AG04449 (cell line): Measurements from ENCODE around the gene DTD2.
"Not testable (repeated sequence)": the region's sequence is repeated elsewhere in the genome, so short reads cannot be mapped to it uniquely, and the experiment has no call there.

Source experiments
- CTCF ChIA-PET: fragments of 350-600 bp; formaldehyde crosslinking; extraction: SDS; loops from one replicate; lab custom pipeline; 2021; ENCODE audit warnings: antibody characterized with exemption; lab: Yijun Ruan, JAX
- POLR2A ChIA-PET: fragments of 400-600, 350-600 bp; formaldehyde crosslinking; extraction: SDS; loops from one replicate; lab custom pipeline; 2020; ENCODE audit warnings: antibody characterized with exemption, inconsistent platforms; lab: Yijun Ruan, JAX
- DNase-seq: peaks from one replicate; pipeline ENCODE4 v3.0.0-alpha.2; 2010; ENCODE audit warnings: low read depth, low spot score
- H3K4me3 ChIP-seq: 2 replicates; pipeline ENCODE4 v1.5.1; 2011; ENCODE audit warnings: low read depth, mild to moderate bottlenecking, control low read depth, low read length
- TF ChIP-seq, protein P1 (sequence below): IDR thresholded peaks from one replicate; pipeline ENCODE4 v1.5.1; 2011; ENCODE audit warnings: mild to moderate bottlenecking, moderate library complexity, low read length, control low read depth, inconsistent platforms; ENCODE audit not compliant: insufficient read depth; ENCODE audit errors: missing control alignments

The DTD2 gene

DNA sequence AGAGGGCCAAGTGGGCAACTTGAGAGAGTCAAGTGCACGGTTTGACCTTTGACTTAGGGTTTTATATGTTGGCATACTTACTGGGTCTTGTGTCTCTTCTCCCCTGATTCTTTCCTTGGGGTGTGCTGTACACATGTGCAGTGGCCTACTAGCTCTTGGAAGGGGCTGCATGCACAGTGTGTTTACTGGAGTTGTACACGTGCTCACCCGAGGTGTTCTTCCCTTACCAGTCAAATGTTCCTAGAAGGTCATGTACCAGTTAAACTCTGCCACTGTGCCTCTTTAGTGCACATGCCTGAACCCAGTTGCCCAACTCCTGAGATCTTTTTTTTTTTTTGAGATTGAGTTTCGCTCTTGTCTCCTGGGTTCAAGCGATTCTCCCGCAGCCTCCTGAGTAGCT, 9.2 kb upstream of the DTD2 start:
- ChIA-PET POLR2A (no interaction called here), CTCF (no interaction called here)
- DNase-seq: no peak
- H3K4me3 ChIP-seq: no peak overlapping the region
- TF ChIP-seq, protein P1, sequence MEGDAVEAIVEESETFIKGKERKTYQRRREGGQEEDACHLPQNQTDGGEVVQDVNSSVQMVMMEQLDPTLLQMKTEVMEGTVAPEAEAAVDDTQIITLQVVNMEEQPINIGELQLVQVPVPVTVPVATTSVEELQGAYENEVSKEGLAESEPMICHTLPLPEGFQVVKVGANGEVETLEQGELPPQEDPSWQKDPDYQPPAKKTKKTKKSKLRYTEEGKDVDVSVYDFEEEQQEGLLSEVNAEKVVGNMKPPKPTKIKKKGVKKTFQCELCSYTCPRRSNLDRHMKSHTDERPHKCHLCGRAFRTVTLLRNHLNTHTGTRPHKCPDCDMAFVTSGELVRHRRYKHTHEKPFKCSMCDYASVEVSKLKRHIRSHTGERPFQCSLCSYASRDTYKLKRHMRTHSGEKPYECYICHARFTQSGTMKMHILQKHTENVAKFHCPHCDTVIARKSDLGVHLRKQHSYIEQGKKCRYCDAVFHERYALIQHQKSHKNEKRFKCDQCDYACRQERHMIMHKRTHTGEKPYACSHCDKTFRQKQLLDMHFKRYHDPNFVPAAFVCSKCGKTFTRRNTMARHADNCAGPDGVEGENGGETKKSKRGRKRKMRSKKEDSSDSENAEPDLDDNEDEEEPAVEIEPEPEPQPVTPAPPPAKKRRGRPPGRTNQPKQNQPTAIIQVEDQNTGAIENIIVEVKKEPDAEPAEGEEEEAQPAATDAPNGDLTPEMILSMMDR: no peak

DNA sequence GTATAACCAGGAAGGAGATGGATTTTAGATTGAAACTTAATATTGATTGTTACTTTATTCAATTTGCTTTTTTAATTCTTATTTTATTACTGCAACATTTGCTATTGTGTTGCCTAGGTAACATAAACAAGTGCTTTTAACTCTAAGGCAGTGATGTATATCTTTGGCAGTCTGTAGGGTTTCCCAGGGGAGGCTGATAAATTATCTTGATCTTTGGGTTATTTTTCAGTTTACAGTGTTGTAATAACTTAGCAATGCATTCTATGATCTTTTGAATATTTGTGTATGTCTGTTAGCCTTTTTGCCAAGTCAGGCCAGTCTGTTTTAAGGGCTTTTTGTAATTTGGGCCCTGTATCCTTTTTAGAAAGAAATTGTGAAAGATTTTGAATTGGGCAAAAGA, 7.8 kb upstream of the DTD2 start:
- DNase-seq: peak; percentile 62
- TF ChIP-seq, protein P1: no peak
- H3K4me3 ChIP-seq: no peak overlapping the region
- ChIA-PET CTCF (no interaction called here), POLR2A (no interaction called here)

DNA sequence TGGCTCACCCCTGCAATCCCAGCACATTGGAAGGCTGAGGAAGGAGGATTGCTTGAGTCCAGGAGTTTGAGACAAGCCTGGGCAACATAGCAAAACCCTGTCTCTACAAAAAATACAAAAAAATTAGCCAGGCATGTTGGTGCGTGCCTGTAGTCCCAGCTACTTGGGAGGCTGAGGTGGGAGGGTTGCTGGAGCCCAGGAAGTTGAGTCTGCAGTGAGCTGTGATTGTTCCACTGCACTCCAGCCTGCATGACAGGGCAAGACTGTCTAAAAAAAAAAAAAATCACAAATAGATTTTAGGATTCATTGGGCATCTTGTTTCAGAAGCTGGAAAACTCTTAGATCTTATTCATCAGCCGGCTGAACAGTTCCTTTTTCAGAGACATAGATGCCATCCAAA, 5.1 kb upstream of the DTD2 start:
- POLR2A ChIA-PET, H3K4me3 ChIP-seq, DNase-seq: not testable (repeated sequence)
- CTCF ChIA-PET: interaction anchor here (0.9 to 1.1 kb wide), 2 partner anchors 9 to 13 kb away, joined by 3 to 4 read pairs; no protein-coding TSS in a partner anchor

DNA sequence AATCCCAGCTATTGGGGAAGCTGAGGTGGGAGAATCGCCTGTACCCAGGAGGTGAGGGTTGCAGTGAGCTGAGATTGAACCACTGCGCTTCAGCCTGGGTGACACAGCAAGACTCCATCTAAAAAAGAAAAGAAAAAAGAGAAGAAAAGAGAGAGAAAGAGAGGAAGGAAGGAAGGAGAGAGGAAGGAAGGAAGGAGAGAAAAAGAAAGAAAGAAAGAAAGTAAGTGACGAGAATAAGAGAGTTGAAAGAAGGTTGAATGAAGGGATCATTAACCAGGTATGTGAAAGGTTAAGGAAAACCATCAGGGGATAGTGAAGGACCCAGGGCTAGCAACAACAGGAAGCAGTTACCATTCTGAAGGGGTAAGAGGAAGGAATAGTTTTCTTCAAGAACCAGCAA, 4.2 kb upstream of the DTD2 start:
- POLR2A ChIA-PET: no interaction called here

DNA sequence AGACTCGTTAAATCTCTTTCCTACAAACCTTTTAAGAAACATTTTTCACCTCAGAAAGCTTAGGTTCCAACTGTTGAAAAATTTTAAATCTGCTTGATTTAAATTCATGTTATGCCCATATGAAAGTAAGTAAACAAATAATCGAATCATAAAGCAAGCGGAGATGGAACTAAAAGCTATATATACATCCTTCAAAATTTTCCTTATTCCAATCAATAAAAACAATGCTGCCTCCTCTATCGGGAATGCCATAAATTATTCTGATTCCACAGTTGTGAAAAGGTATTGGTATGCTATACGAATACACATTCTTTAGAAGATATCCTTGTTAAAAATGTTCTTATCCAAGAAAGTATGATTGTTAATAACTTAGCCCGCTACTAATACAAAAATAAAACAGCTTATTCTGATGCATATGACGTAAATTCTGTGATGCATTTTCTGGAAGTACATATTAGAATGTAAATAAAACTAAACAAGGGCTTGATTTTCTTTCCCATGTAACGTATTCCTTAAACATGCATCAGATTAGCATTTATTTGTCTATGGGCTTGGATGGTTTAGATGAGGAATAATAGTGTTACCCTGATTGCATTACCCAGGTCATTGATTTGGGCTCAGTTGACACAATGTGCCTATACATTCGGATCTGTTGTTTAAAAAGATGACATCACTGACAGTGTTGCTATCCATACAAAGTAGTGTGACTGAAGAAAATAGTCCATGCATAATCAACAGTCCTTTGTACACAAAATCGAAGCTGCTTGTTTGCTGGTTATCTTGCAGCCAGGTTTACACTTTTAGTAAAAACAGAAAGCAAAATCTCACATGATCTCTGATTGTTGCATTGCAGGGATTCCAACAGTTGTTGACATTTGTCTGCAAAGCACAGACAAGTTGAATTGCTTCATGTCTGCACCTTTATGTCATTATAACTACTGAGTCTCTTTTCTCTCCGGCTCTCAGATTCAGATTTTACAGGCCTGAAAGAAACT, 656 bp upstream of the DTD2 start:
- ChIA-PET POLR2A (interaction anchor here (0.5 to 1.8 kb wide), 5 partner anchors 16 to 553 kb away, joined by 4 to 11 read pairs (median 4); partner anchors contain the start of gene HEATR5A), CTCF (interaction anchor here (0.8 to 3.1 kb wide), 7 partner anchors 8 to 1014 kb away, joined by 3 to 16 read pairs (median 5); no protein-coding TSS in a partner anchor)
- peak overlapping the region; percentile 79 for H3K4me3 ChIP-seq
- DNase-seq: no peak
- TF ChIP-seq, protein P1: no peak

More for the DNA sequence above, 4.2 kb upstream of the DTD2 start:
- CTCF ChIA-PET: no interaction called here
- H3K4me3 ChIP-seq: no peak overlapping the region
- TF ChIP-seq, protein P1: no peak
- DNase-seq: no peak

DNA sequence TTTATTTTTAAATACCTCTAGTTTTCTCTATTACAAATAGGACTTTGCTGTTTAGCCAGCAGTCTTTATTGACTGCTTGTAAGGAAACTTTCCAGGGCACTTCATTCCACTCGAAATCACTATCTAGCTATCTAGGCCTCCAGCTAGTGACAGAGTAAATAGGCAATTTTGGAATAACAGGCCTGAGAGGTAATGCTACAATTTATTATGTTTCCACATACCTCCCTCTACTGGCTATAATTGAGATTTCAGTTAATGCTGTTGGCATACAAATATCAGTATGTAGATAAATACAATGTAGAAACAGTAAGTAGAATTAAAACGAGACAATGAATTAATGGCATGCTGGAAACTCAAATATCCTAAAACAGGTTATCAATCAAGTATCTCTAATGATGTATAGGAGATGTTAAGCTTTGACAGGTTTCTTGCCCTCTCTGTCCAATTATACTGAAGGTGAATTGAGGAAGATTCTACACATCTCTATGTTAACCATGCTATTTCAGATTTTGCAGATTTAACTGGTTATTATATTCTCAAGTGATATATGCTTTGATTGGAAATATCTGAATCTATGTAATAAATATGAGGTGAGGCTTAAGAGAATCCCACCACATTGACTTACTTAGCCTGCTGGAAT, 7.2 kb downstream of the DTD2 start:
- POLR2A ChIA-PET: interaction anchor here (1.2 kb wide), 1 partner anchor 30 kb away, joined by 6 read pairs; the partner anchor contains the start of gene HEATR5A
- CTCF ChIA-PET: interaction anchor here (0.6 to 2.8 kb wide), 28 partner anchors 8 to 1108 kb away, joined by 3 to 19 read pairs (median 4); partner anchors contain the start of genes DTD2 and HEATR5A
- H3K4me3 ChIP-seq: no peak overlapping the region
- DNase-seq: no peak
- TF ChIP-seq, protein P1: peak; percentile 40
